Fibroblast of lung (primary cell): ENCODE data around the gene NUP62.

Experiments
- CTCF ChIP-seq, 2 donors: IDR thresholded peaks in 1 of 2; conservative IDR thresholded peaks in 1 of 2; 1 replicate in 1 of 2; 2 replicates in 1 of 2; pipeline ENCODE4 v1.5.1; 2011 to 2012; ENCODE audit warnings: low read length in 2 of 2, control low read depth in 1 of 2, inconsistent platforms in 1 of 2, low read depth in 1 of 2, mild to moderate bottlenecking in 1 of 2
- EZH2 ChIP-seq: IDR thresholded peaks from 2 replicates; pipeline ENCODE4 v1.5.1; 2012; ENCODE audit warnings: low read length, control low read depth, mild to moderate bottlenecking; ENCODE audit errors: missing control alignments

- TF ChIP-seq CTCF (conservative IDR thresholded peaks at IDR 0.05 in 1 of 2, IDR thresholded peaks at IDR 0.05 in 1 of 2; ENCODE audit: low read depth in 1 of 2, low read length in 2 of 2), result no peak
- TF ChIP-seq EZH2, result no peak
Observed at GRCh38 chr19:49926515-49926914, 2.8 kb downstream of the NUP62 start.
